Fibroblast of lung (primary cell): ENCODE data around the gene PPP1R13B. TPM values are rescaled to one million over a fixed set of nuclear protein-coding genes. Genes with fewer than 3 reads are reported as not detected.

Experiments
- DNase-seq, 2 donors: peaks; one replicate each; pipeline versions ENCODE4 v3.0.0 to v3.0.0-alpha.2; 2010; ENCODE audit warnings: low read depth in 2 of 2
- H2AFZ ChIP-seq: 2 replicates; pipeline ENCODE4 v1.5.1; 2012; ENCODE audit warnings: low read length, control low read depth, inconsistent platforms
- H3K27ac ChIP-seq: 2 replicates; pipeline ENCODE4 v1.5.1; 2011; ENCODE audit warnings: low read length, control low read depth; ENCODE audit not compliant: insufficient read depth
- H3K27me3 ChIP-seq: 2 replicates; pipeline ENCODE4 v1.5.1; 2011; ENCODE audit warnings: mild to moderate bottlenecking, low read length; ENCODE audit not compliant: control insufficient read depth, insufficient read depth
- H3K36me3 ChIP-seq: 2 replicates; pipeline ENCODE4 v1.5.1; 2011; ENCODE audit warnings: low read length; ENCODE audit not compliant: control insufficient read depth, insufficient read depth
- H3K4me1 ChIP-seq: 2 replicates; pipeline ENCODE4 v1.5.1; 2011; ENCODE audit warnings: low read length; ENCODE audit not compliant: control insufficient read depth, insufficient read depth; ENCODE audit errors: extremely low read depth
- H3K4me2 ChIP-seq: 2 replicates; pipeline ENCODE4 v1.5.1; 2011; ENCODE audit warnings: low read length, control low read depth; ENCODE audit not compliant: insufficient read depth; ENCODE audit errors: extremely low read depth
- H3K4me3 ChIP-seq, 4 experiments: fragments of 200-600 bp in 1 of 4; sonication (generic) in 1 of 4; replicated peaks in 1 of 4; 2 replicates each; pipeline ENCODE4 v1.5.1; 2011 to 2016; ENCODE audit warnings: low read length in 4 of 4, low read depth in 3 of 4, mild to moderate bottlenecking in 3 of 4, control low read depth in 2 of 4, inconsistent platforms in 1 of 4, mixed read lengths in 1 of 4; ENCODE audit not compliant: insufficient read depth in 1 of 4; ENCODE audit errors: control extremely low read depth in 1 of 4
- H3K79me2 ChIP-seq: 2 replicates; pipeline ENCODE4 v1.5.1; 2012; ENCODE audit warnings: mild to moderate bottlenecking, low read length, inconsistent platforms; ENCODE audit not compliant: control insufficient read depth, insufficient read depth
- H3K9ac ChIP-seq: 2 replicates; pipeline ENCODE4 v1.5.1; 2011; ENCODE audit warnings: mild to moderate bottlenecking, low read length, control low read depth; ENCODE audit not compliant: insufficient read depth
- H3K9me3 ChIP-seq: 2 replicates; pipeline ENCODE4 v1.5.1; 2012; ENCODE audit warnings: low read depth, low read length; ENCODE audit not compliant: control insufficient read depth, insufficient read depth
- H4K20me1 ChIP-seq: 2 replicates; pipeline ENCODE4 v1.5.1; 2011; ENCODE audit warnings: low read length; ENCODE audit not compliant: control insufficient read depth, insufficient read depth; ENCODE audit errors: extremely low read depth
- CTCF ChIP-seq, 2 donors: IDR thresholded peaks in 1 of 2; conservative IDR thresholded peaks in 1 of 2; 1 replicate in 1 of 2; 2 replicates in 1 of 2; pipeline ENCODE4 v1.5.1; 2011 to 2012; ENCODE audit warnings: low read length in 2 of 2, control low read depth in 1 of 2, inconsistent platforms in 1 of 2, low read depth in 1 of 2, mild to moderate bottlenecking in 1 of 2
- EZH2 ChIP-seq: IDR thresholded peaks from 2 replicates; pipeline ENCODE4 v1.5.1; 2012; ENCODE audit warnings: low read length, control low read depth, mild to moderate bottlenecking; ENCODE audit errors: missing control alignments
- polyA plus RNA-seq, 2 donors: library from polyadenylated mRNA; depleted of rRNA in 1 of 2; stranded (reverse) in 1 of 2; unstranded in 1 of 2; fragments of >200 nt; gene quantifications; 2 replicates each; pipeline ENCODE4 v1.2.1, GENCODE V29; 2011 to 2012; ENCODE audit warnings: missing spikeins in 1 of 2
- total RNA-seq: library from RNA; depleted of rRNA; stranded (reverse); fragments of >200 nt; gene quantifications from 2 replicates; pipeline ENCODE4 v1.2.1, GENCODE V29; 2014

Gene PPP1R13B
- total and polyA plus RNA-seq, 2 donors (not counting 1 experiment from before 2014, with no cell fraction given), result 2.0 to 2.7 TPM

- Histone ChIP-seq H3K4me3 (no peak overlapping the region), H2AFZ (no peak overlapping the region), H3K27me3 (no peaks in the 10 kb centered on the region), H3K4me1 (no peaks in the 10 kb centered on the region), H3K27ac (no peak overlapping the region), H3K9ac (no peak overlapping the region), H3K36me3 (no peaks in the 10 kb centered on the region), H3K4me2 (no peak overlapping the region), H3K9me3 (no peaks in the 10 kb centered on the region), H4K20me1 (no peaks in the 10 kb centered on the region), H3K79me2 (no peaks in the 10 kb centered on the region)
- no peak for DNase-seq
- TF ChIP-seq CTCF (conservative IDR thresholded peaks at IDR 0.05 in 1 of 2, IDR thresholded peaks at IDR 0.05 in 1 of 2; ENCODE audit: low read depth in 1 of 2, low read length in 2 of 2) (no peak), EZH2 (no peak)
Observed at GRCh38 chr14:103894034-103894722, 46.8 kb upstream of the PPP1R13B start.

GRCh38 chr14:103892247-103892646, 44.9 kb upstream of the PPP1R13B start:
- no peak overlapping the region for H3K9ac ChIP-seq
- H3K4me3 ChIP-seq, result no peak overlapping the region
- H3K4me1 ChIP-seq, result no peaks in the 10 kb centered on the region
- no peak overlapping the region for H3K27ac ChIP-seq
- no peak overlapping the region for H3K4me2 ChIP-seq
- TF ChIP-seq EZH2, result no peak
- H2AFZ ChIP-seq, result no peak overlapping the region
- H4K20me1 ChIP-seq, result no peaks in the 10 kb centered on the region
- no peaks in the 10 kb centered on the region for H3K79me2 ChIP-seq
- no peaks in the 10 kb centered on the region for H3K9me3 ChIP-seq
- no peak for DNase-seq
- no peaks in the 10 kb centered on the region for H3K36me3 ChIP-seq
- no peaks in the 10 kb centered on the region for H3K27me3 ChIP-seq

GRCh38 chr14:103891667-103892215, 44.4 kb upstream of the PPP1R13B start:
- no peaks in the 10 kb centered on the region for H3K9me3 ChIP-seq
- H3K9ac ChIP-seq, result no peak overlapping the region
- no peaks in the 10 kb centered on the region for H3K4me1 ChIP-seq
- no peaks in the 10 kb centered on the region for H3K27me3 ChIP-seq
- no peak overlapping the region for H3K27ac ChIP-seq
- TF ChIP-seq CTCF (conservative IDR thresholded peaks at IDR 0.05 in 1 of 2, IDR thresholded peaks at IDR 0.05 in 1 of 2; ENCODE audit: low read depth in 1 of 2, low read length in 2 of 2) (no peak), EZH2 (no peak)
- H2AFZ ChIP-seq, result no peak overlapping the region
- H4K20me1 ChIP-seq, result no peaks in the 10 kb centered on the region
- H3K36me3 ChIP-seq, result no peaks in the 10 kb centered on the region
- no peak overlapping the region for H3K4me3 ChIP-seq
- DNase-seq, result no peak
- H3K79me2 ChIP-seq, result no peaks in the 10 kb centered on the region
- H3K4me2 ChIP-seq, result no peak overlapping the region
